Measurements from ENCODE around the gene CD9. TPM values are rescaled to one million over a fixed set of nuclear protein-coding genes. Genes with fewer than 3 reads are reported as not detected.
A peak's percentile ranks its signal among the peaks of the same experiment; 100 is the strongest.

Gene CD9
- total and polyA plus RNA-seq, 2 donors (not counting 3 experiments of a cell fraction or from before 2014, with no cell fraction given), result 379 to 1,225 TPM

DNA sequence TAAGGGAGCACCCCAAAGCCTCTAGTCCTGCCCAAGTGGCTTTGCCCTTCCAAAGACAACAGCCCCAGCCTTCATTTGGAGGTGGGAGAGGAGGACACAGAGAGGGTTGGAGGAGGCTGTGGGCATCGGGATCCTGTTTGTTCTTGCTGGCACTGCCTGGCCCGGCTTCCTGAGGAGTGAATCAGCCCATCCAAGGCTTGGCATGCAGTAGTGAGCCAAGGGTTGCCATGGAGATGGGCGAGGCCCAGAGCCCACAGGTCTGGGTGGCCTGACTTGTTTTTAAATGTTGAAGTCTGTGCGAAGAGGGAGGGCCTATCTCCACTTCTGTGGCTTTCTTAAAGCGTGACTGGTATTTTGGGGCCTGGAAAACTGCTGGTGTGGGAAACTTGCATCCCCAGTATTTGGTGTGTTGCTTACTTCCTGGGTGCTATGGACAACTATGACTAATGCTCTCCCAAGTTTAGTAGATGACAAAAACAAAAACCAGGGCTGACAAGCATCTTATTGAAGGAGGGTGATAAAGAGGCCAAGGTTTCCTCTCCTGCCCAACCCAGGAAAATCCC, 15.8 kb downstream of the CD9 start:
- Histone ChIP-seq H3K27ac (ENCODE audit: insufficient read depth, low read depth, low read length) (peak overlapping the region; percentile 68), H3K4me2 (ENCODE audit: insufficient read depth, low read length) (peak overlapping the region; percentile 13), H3K9me1 (replicated peaks; ENCODE audit: control insufficient read depth, extremely low read depth, insufficient read depth, low read length) (no peaks in the 10 kb centered on the region), H3K9ac (replicated peaks; ENCODE audit: extremely low read depth, insufficient read depth, low read length) (peak overlapping the region; percentile 33), H3K9me3 (replicated peaks; ENCODE audit: control insufficient read depth, insufficient read depth, low read length) (no peaks in the 10 kb centered on the region), H3K79me2 (ENCODE audit: control insufficient read depth, insufficient read depth, low read length) (peaks cover 98% of the 10 kb centered on the region), H3K36me3 (ENCODE audit: control insufficient read depth in 2 of 2, extremely low read depth in 1 of 2, insufficient read depth in 2 of 2, low read length in 2 of 2) (peaks cover 10 to 16% of the 10 kb centered on the region in 2 experiments), H2AFZ (ENCODE audit: low read depth, low read length) (no peak overlapping the region), H4K20me1 (replicated peaks; ENCODE audit: control insufficient read depth, extremely low read depth, insufficient read depth, low read length) (no peaks in the 10 kb centered on the region), H3K4me1 (ENCODE audit: control insufficient read depth, extremely low read depth, insufficient read depth, low read length) (peaks cover 69% of the 10 kb centered on the region), H3K27me3 (ENCODE audit: control insufficient read depth in 2 of 2, insufficient read depth in 2 of 2, low read length in 2 of 2) (no peaks in the 10 kb centered on the region), H3K4me3 (replicated peaks in 1 of 3; ENCODE audit: insufficient read depth in 1 of 3, low read depth in 1 of 3, low read length in 3 of 3) (no peak overlapping the region)
- dilution Hi-C loops (cut with MboI; ENCODE audit: extremely low pct_ligation_motif_present, low sequenced_read_pairs) (no loop called here), intact Hi-C loops (cut with micrococcal nuclease) (loop anchor here (2.0 kb wide), 1 partner anchor 19 kb away; no protein-coding TSS in a partner anchor)
- peak; percentile 92 for DNase-seq (ENCODE audit: low read depth, low spot score)
- FAIRE-seq, result peak; percentile 91
- POLR2A ChIA-PET, result interaction anchor here (1.6 kb wide), 1 partner anchor 13 kb away, joined by 4 read pairs; no protein-coding TSS in a partner anchor
- CTCF ChIA-PET, result interaction anchor here (1.2 to 4.9 kb wide), 5 partner anchors 11 to 69 kb away, joined by 5 to 40 read pairs (median 28); partner anchors contain the start of gene CD9
- TF ChIP-seq FOS (IDR thresholded peaks at IDR 0.05; ENCODE audit: borderline replicate concordance, insufficient read depth, low read length), result peak; percentile 47
- TF ChIP-seq, protein P1, sequence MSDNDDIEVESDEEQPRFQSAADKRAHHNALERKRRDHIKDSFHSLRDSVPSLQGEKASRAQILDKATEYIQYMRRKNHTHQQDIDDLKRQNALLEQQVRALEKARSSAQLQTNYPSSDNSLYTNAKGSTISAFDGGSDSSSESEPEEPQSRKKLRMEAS (IDR thresholded peaks at IDR 0.05; ENCODE audit: insufficient read depth, insufficient read length), result no peak
- TF ChIP-seq POLR2AphosphoS5 (IDR thresholded peaks at IDR 0.05; ENCODE audit: insufficient read depth, low read depth, low read length), result no peak
- TF ChIP-seq MYC (IDR thresholded peaks at IDR 0.05; ENCODE audit: low read depth, low read length), result no peak
- peak; percentile 53 for TF ChIP-seq JUN (IDR thresholded peaks at IDR 0.05; ENCODE audit: borderline replicate concordance, insufficient read depth, insufficient read length, low read depth)
- no peak for TF ChIP-seq EZH2 (IDR thresholded peaks at IDR 0.05; ENCODE audit: borderline replicate concordance, low read depth, low read length, severe bottlenecking)
- BruUV-seq (replicated peaks), result no TSS peak

- dilution Hi-C loops (cut with MboI; ENCODE audit: extremely low pct_ligation_motif_present, low sequenced_read_pairs), result no loop called here
- POLR2A ChIA-PET, result no interaction called here
- CTCF ChIA-PET, result interaction anchor here (1.1 kb wide), 1 partner anchor 21 kb away, joined by 3 read pairs; no protein-coding TSS in a partner anchor
Observed at GRCh38 chr12:6216581-6216980, 16.4 kb downstream of the CD9 start.

More at GRCh38 chr12:6216581-6216980, 16.4 kb downstream of the CD9 start:
- H3K9me1 ChIP-seq (replicated peaks; ENCODE audit: control insufficient read depth, extremely low read depth, insufficient read depth, low read length), result no peaks in the 10 kb centered on the region
- TF ChIP-seq JUN (IDR thresholded peaks at IDR 0.05; ENCODE audit: borderline replicate concordance, insufficient read depth, insufficient read length, low read depth) (no peak), POLR2A (IDR thresholded peaks at IDR 0.05; ENCODE audit: low read depth, low read length) (peak; percentile 16)
- peaks cover 98% of the 10 kb centered on the region for H3K79me2 ChIP-seq (ENCODE audit: control insufficient read depth, insufficient read depth, low read length)
- peak overlapping the region; percentile 13 for H3K4me2 ChIP-seq (ENCODE audit: insufficient read depth, low read length)
- H3K27me3 ChIP-seq (ENCODE audit: control insufficient read depth in 2 of 2, insufficient read depth in 2 of 2, low read length in 2 of 2), result no peaks in the 10 kb centered on the region
- BruUV-seq (replicated peaks), result no TSS peak
- no peak overlapping the region for H3K4me3 ChIP-seq (replicated peaks in 1 of 3; ENCODE audit: insufficient read depth in 1 of 3, low read depth in 1 of 3, low read length in 3 of 3)
- H3K9me3 ChIP-seq (replicated peaks; ENCODE audit: control insufficient read depth, insufficient read depth, low read length), result no peaks in the 10 kb centered on the region
- H2AFZ ChIP-seq (ENCODE audit: low read depth, low read length), result no peak overlapping the region
- peaks cover 8 to 15% of the 10 kb centered on the region in 2 experiments for H3K36me3 ChIP-seq (ENCODE audit: control insufficient read depth in 2 of 2, extremely low read depth in 1 of 2, insufficient read depth in 2 of 2, low read length in 2 of 2)
- FAIRE-seq (no peak), DNase-seq (ENCODE audit: low read depth, low spot score) (no peak)
- no peaks in the 10 kb centered on the region for H4K20me1 ChIP-seq (replicated peaks; ENCODE audit: control insufficient read depth, extremely low read depth, insufficient read depth, low read length)
- intact Hi-C loops (cut with micrococcal nuclease), result loop anchor here (2.0 kb wide), 1 partner anchor 18 kb away; no protein-coding TSS in a partner anchor
- peak overlapping the region; percentile 30 for H3K9ac ChIP-seq (replicated peaks; ENCODE audit: extremely low read depth, insufficient read depth, low read length)
- H3K4me1 ChIP-seq (ENCODE audit: control insufficient read depth, extremely low read depth, insufficient read depth, low read length), result peaks cover 72% of the 10 kb centered on the region
- H3K27ac ChIP-seq (ENCODE audit: insufficient read depth, low read depth, low read length), result peak overlapping the region; percentile 68
